ENCODE data around the gene ELP6. TPM values are rescaled to one million over a fixed set of nuclear protein-coding genes. Genes with fewer than 3 reads are reported as not detected.

The ELP6 gene
- total and polyA plus RNA-seq, 4 donors, result 18.8 to 21.4 (median 19.5) TPM

- H3K4me1 ChIP-seq (ENCODE audit: control insufficient read depth in 4 of 4, insufficient read depth in 4 of 4, low read length in 3 of 4), result peaks cover 0 to 13% (median 8%) of the 10 kb centered on the region in 4 donors
- no peaks in the 10 kb centered on the region for H3K9me3 ChIP-seq (ENCODE audit: control insufficient read depth in 4 of 4, low read length in 3 of 4)
- no peak for DNase-seq (ENCODE audit: low spot score)
- WGBS, result 94% methylated on average over 2 of the region's 2 CpGs
- TF ChIP-seq NR2F2 (IDR thresholded peaks at IDR 0.05) (no peak), RXRA (IDR thresholded peaks at IDR 0.05) (no peak), YY1 (IDR thresholded peaks at IDR 0.05) (no peak), JUND (IDR thresholded peaks at IDR 0.05) (no peak), HNF4A (conservative IDR thresholded peaks at IDR 0.05) (no peak), TAF1 (conservative IDR thresholded peaks at IDR 0.05) (no peak), RAD21 (IDR thresholded peaks at IDR 0.05) (no peak), EGR1 (IDR thresholded peaks at IDR 0.05; ENCODE audit: low read depth in 2 of 2) (no peak)
- TF ChIP-seq, protein P1, sequence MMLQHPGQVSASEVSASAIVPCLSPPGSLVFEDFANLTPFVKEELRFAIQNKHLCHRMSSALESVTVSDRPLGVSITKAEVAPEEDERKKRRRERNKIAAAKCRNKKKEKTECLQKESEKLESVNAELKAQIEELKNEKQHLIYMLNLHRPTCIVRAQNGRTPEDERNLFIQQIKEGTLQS (IDR thresholded peaks at IDR 0.05), result no peak
- TF ChIP-seq, protein P2, sequence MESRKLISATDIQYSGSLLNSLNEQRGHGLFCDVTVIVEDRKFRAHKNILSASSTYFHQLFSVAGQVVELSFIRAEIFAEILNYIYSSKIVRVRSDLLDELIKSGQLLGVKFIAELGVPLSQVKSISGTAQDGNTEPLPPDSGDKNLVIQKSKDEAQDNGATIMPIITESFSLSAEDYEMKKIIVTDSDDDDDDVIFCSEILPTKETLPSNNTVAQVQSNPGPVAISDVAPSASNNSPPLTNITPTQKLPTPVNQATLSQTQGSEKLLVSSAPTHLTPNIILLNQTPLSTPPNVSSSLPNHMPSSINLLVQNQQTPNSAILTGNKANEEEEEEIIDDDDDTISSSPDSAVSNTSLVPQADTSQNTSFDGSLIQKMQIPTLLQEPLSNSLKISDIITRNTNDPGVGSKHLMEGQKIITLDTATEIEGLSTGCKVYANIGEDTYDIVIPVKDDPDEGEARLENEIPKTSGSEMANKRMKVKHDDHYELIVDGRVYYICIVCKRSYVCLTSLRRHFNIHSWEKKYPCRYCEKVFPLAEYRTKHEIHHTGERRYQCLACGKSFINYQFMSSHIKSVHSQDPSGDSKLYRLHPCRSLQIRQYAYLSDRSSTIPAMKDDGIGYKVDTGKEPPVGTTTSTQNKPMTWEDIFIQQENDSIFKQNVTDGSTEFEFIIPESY (IDR thresholded peaks at IDR 0.05), result no peak
- H3K36me3 ChIP-seq (ENCODE audit: control insufficient read depth in 4 of 4, insufficient read depth in 3 of 4, low read depth in 1 of 4, low read length in 3 of 4), result no peaks in the 10 kb centered on the region
- no peaks in the 10 kb centered on the region for H3K27me3 ChIP-seq (ENCODE audit: control insufficient read depth in 4 of 4, insufficient read depth in 4 of 4, low read length in 3 of 4)
- no peak overlapping the region for H3K4me3 ChIP-seq (ENCODE audit: low read depth in 1 of 3, low read length in 3 of 3)
- no peak overlapping the region for H3K27ac ChIP-seq (ENCODE audit: low read depth in 1 of 2, low read length in 2 of 2)
- H3K9ac ChIP-seq (ENCODE audit: low read depth in 1 of 2, low read length in 2 of 2), result no peak overlapping the region
Measured at GRCh38 chr3:47479826-47480160, 33.7 kb downstream of the ELP6 start.

- DNase-seq (ENCODE audit: low spot score), result no peak
- Histone ChIP-seq H3K27me3 (ENCODE audit: control insufficient read depth in 4 of 4, insufficient read depth in 4 of 4, low read length in 3 of 4) (no peaks in the 10 kb centered on the region), H3K9ac (ENCODE audit: low read depth in 1 of 2, low read length in 2 of 2) (no peak overlapping the region), H3K4me1 (ENCODE audit: control insufficient read depth in 4 of 4, insufficient read depth in 4 of 4, low read length in 3 of 4) (peaks cover 6 to 26% (median 14%) of the 10 kb centered on the region in 4 donors), H3K9me3 (ENCODE audit: control insufficient read depth in 4 of 4, low read length in 3 of 4) (no peaks in the 10 kb centered on the region), H3K27ac (ENCODE audit: low read depth in 1 of 2, low read length in 2 of 2) (no peak overlapping the region), H3K36me3 (ENCODE audit: control insufficient read depth in 4 of 4, insufficient read depth in 3 of 4, low read depth in 1 of 4, low read length in 3 of 4) (no peaks in the 10 kb centered on the region), H3K4me3 (ENCODE audit: low read depth in 1 of 3, low read length in 3 of 3) (no peak overlapping the region)
- TF ChIP-seq, protein P2 (IDR thresholded peaks at IDR 0.05), result no peak
- TF ChIP-seq HNF4G (IDR thresholded peaks at IDR 0.05) (no peak), MAX (IDR thresholded peaks at IDR 0.05) (no peak), NR2F2 (IDR thresholded peaks at IDR 0.05) (no peak)
Measured at GRCh38 chr3:47478022-47478421, 35.5 kb downstream of the ELP6 start.

DNA sequence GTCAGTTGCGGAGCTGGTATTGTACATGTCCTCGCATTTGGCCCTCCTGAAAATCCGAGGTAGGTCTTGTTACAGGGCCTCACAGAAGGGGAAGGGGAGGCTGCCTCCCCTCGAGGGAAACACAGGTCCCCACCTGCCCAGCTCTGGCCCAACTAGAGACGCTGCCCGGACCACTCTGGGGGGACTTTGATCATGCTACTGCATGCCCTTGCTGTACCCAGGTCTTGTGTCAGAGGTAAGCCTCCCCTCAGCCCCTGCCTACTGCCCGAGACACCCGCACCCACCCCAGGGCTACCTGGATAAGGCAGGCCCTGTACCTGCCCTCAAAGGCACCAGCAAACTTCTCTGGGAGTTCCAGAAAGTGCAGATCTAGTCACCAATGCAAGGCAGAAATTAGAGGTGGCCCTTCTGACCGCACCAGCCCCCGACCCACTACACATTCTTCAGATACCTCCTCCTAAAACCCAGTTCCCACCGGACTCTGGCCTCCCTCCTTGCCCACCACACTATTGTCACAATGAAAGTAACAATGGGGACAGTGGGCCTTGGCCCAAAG, 36.8 kb downstream of the ELP6 start:
- Histone ChIP-seq H3K27ac (ENCODE audit: low read depth in 1 of 2, low read length in 2 of 2) (no peak overlapping the region), H3K4me3 (ENCODE audit: low read depth in 1 of 3, low read length in 3 of 3) (peak overlapping the region in 1 of 3 donors; percentile 92), H3K4me1 (ENCODE audit: control insufficient read depth in 4 of 4, insufficient read depth in 4 of 4, low read length in 3 of 4) (peaks cover 6 to 28% (median 14%) of the 10 kb centered on the region in 4 donors), H3K9me3 (ENCODE audit: control insufficient read depth in 4 of 4, low read length in 3 of 4) (no peaks in the 10 kb centered on the region), H3K36me3 (ENCODE audit: control insufficient read depth in 4 of 4, insufficient read depth in 3 of 4, low read depth in 1 of 4, low read length in 3 of 4) (no peaks in the 10 kb centered on the region), H3K27me3 (ENCODE audit: control insufficient read depth in 4 of 4, insufficient read depth in 4 of 4, low read length in 3 of 4) (no peaks in the 10 kb centered on the region), H3K9ac (ENCODE audit: low read depth in 1 of 2, low read length in 2 of 2) (peak overlapping the region in 1 of 2 donors; percentile 30)
- TF ChIP-seq RXRA (IDR thresholded peaks at IDR 0.05), result no peak
- TF ChIP-seq, protein P3, sequence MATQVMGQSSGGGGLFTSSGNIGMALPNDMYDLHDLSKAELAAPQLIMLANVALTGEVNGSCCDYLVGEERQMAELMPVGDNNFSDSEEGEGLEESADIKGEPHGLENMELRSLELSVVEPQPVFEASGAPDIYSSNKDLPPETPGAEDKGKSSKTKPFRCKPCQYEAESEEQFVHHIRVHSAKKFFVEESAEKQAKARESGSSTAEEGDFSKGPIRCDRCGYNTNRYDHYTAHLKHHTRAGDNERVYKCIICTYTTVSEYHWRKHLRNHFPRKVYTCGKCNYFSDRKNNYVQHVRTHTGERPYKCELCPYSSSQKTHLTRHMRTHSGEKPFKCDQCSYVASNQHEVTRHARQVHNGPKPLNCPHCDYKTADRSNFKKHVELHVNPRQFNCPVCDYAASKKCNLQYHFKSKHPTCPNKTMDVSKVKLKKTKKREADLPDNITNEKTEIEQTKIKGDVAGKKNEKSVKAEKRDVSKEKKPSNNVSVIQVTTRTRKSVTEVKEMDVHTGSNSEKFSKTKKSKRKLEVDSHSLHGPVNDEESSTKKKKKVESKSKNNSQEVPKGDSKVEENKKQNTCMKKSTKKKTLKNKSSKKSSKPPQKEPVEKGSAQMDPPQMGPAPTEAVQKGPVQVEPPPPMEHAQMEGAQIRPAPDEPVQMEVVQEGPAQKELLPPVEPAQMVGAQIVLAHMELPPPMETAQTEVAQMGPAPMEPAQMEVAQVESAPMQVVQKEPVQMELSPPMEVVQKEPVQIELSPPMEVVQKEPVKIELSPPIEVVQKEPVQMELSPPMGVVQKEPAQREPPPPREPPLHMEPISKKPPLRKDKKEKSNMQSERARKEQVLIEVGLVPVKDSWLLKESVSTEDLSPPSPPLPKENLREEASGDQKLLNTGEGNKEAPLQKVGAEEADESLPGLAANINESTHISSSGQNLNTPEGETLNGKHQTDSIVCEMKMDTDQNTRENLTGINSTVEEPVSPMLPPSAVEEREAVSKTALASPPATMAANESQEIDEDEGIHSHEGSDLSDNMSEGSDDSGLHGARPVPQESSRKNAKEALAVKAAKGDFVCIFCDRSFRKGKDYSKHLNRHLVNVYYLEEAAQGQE (IDR thresholded peaks at IDR 0.05), result no peak
- no peak for TF ChIP-seq GABPA (IDR thresholded peaks at IDR 0.05 in 1 of 2, conservative IDR thresholded peaks at IDR 0.05 in 1 of 2)
- no peak for TF ChIP-seq JUND (IDR thresholded peaks at IDR 0.05)
- no peak for TF ChIP-seq EGR1 (IDR thresholded peaks at IDR 0.05; ENCODE audit: low read depth in 2 of 2)
- no peak for TF ChIP-seq MAX (IDR thresholded peaks at IDR 0.05)
- TF ChIP-seq NR2F2 (IDR thresholded peaks at IDR 0.05), result no peak
- TF ChIP-seq HNF4G (IDR thresholded peaks at IDR 0.05), result no peak
- TF ChIP-seq, protein P2 (IDR thresholded peaks at IDR 0.05), result no peak
- no peak for TF ChIP-seq RAD21 (IDR thresholded peaks at IDR 0.05)
- WGBS, result 90% methylated on average over 11 of the region's 11 CpGs
- no peak for DNase-seq (ENCODE audit: low spot score)

Measured in liver (tissue), 9 donors.